Smooth muscle cell (in vitro differentiated cells): ENCODE results near the gene UBE2V1. TPM values are rescaled to one million over a fixed set of nuclear protein-coding genes. Genes with fewer than 3 reads are reported as not detected.

ENCODE experiments used
- DNase-seq: peaks from one replicate; lab custom pipeline; 2025; ENCODE audit not compliant: unreplicated experiment; lab: John Stamatoyannopoulos, UW
- H2AFZ ChIP-seq: fragments of 200-600 bp; sonication (generic); 2 replicates; pipeline ENCODE4 v1.6.0; 2016; ENCODE audit warnings: antibody characterized with exemption, low read depth, mild to moderate bottlenecking
- H3F3A ChIP-seq: fragments of 200-600 bp; sonication (generic); 2 replicates; pipeline ENCODE4 v1.6.0; 2017; ENCODE audit warnings: antibody characterized with exemption, low read depth
- H3K27ac ChIP-seq: fragments of 200-600 bp; sonication (generic); 2 replicates; pipeline ENCODE4 v1.5.1; 2016; ENCODE audit warnings: low read depth, mild to moderate bottlenecking
- H3K27me3 ChIP-seq: fragments of 200-600 bp; sonication (generic); 2 replicates; pipeline ENCODE4 v1.6.1; 2016; ENCODE audit warnings: low read depth, mild to moderate bottlenecking
- H3K36me3 ChIP-seq: fragments of 200-600 bp; sonication (generic); 2 replicates; pipeline ENCODE4 v1.5.1; 2016; ENCODE audit warnings: low read depth
- H3K4me1 ChIP-seq: fragments of 200-600 bp; sonication (generic); 2 replicates; pipeline ENCODE4 v1.5.1; 2016; ENCODE audit warnings: low read depth
- H3K4me2 ChIP-seq: fragments of 200-600 bp; sonication (generic); 2 replicates; pipeline ENCODE4 v1.6.0; 2016; ENCODE audit warnings: mild to moderate bottlenecking
- H3K4me3 ChIP-seq: fragments of 200-600 bp; sonication (generic); 2 replicates; pipeline ENCODE4 v1.5.1; 2016; ENCODE audit warnings: mild to moderate bottlenecking
- H3K79me2 ChIP-seq: fragments of 200-600 bp; sonication (generic); 2 replicates; pipeline ENCODE4 v1.6.0; 2016; ENCODE audit warnings: low read depth, mild to moderate bottlenecking
- H3K9ac ChIP-seq: fragments of 200-600 bp; sonication (generic); 2 replicates; pipeline ENCODE4 v1.6.0; 2016; ENCODE audit warnings: low read depth
- H3K9me3 ChIP-seq: fragments of 200-600 bp; sonication (generic); replicated peaks from 2 replicates; pipeline ENCODE4 v1.5.1; 2016; ENCODE audit warnings: low read depth
- H4K20me1 ChIP-seq: fragments of 200-600 bp; sonication (generic); 2 replicates; pipeline ENCODE4 v1.6.0; 2016; ENCODE audit warnings: low read depth
- WGBS: methylation state at CpG from one replicate; pipeline ENCODE4 v1.1.7; 2016; ENCODE audit warnings: low lambda C conversion rate; 5-methylcytosine and 5-hydroxymethylcytosine counted together
- polyA plus RNA-seq: library from polyadenylated mRNA; unstranded; fragments of >200 nt; fragmentation: Nextera tagmentation; extraction: Ambion mirVana; gene quantifications from 2 replicates; pipeline ENCODE4 v1.2.1, GENCODE V29; 2016
- total RNA-seq: library from RNA; depleted of rRNA; stranded (reverse); fragments of >200 nt; gene quantifications from 2 replicates; pipeline ENCODE4 v1.2.3, GENCODE V29; 2014
- TF ChIP-seq, protein P1 (sequence below): fragments of 200-600 bp; sonication (generic); IDR thresholded peaks from 2 replicates; pipeline ENCODE4 v1.5.1; 2017; ENCODE audit warnings: borderline replicate concordance, mild to moderate bottlenecking, antibody characterized with exemption; ENCODE audit not compliant: insufficient read depth, poor library complexity, severe bottlenecking

UBE2V1 gene
- total and polyA plus RNA-seq, 2 experiments from 2014 or later, result 94.8 to 128 TPM

DNA sequence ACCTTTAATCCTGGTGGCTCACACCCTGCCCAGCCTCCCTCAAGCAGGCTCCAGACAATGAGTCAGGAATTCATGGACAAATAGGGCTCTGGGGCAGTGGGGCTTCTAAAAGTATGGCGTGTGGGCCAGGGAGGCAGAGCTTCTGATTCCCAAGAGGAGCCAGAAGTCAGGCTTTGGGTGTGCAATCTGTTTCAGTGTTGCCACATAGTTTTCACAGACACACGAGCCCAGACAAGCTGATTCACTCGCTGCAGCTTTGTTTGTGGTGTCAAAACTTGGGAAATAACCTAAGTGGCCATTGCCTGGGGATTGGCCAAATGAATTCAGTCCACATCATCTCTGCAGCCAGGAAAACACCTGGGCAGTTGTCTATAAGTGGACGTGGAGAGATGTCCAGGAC is 31.4 kb upstream of the UBE2V1 start:
- H2AFZ ChIP-seq, result no peak overlapping the region
- peaks cover 55% of the 10 kb centered on the region for H4K20me1 ChIP-seq
- TF ChIP-seq, protein P1, sequence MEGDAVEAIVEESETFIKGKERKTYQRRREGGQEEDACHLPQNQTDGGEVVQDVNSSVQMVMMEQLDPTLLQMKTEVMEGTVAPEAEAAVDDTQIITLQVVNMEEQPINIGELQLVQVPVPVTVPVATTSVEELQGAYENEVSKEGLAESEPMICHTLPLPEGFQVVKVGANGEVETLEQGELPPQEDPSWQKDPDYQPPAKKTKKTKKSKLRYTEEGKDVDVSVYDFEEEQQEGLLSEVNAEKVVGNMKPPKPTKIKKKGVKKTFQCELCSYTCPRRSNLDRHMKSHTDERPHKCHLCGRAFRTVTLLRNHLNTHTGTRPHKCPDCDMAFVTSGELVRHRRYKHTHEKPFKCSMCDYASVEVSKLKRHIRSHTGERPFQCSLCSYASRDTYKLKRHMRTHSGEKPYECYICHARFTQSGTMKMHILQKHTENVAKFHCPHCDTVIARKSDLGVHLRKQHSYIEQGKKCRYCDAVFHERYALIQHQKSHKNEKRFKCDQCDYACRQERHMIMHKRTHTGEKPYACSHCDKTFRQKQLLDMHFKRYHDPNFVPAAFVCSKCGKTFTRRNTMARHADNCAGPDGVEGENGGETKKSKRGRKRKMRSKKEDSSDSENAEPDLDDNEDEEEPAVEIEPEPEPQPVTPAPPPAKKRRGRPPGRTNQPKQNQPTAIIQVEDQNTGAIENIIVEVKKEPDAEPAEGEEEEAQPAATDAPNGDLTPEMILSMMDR, result no peak
- DNase-seq, result peak; percentile 23
- H3K9me3 ChIP-seq, result no peaks in the 10 kb centered on the region
- no peaks in the 10 kb centered on the region for H3K36me3 ChIP-seq
- no peaks in the 10 kb centered on the region for H3K27me3 ChIP-seq
- no peak overlapping the region for H3K4me3 ChIP-seq
- H3K4me2 ChIP-seq, result peak overlapping the region; percentile 39
- peaks cover 88% of the 10 kb centered on the region for H3K79me2 ChIP-seq
- peaks cover 9% of the 10 kb centered on the region for H3K4me1 ChIP-seq
- H3K27ac ChIP-seq, result peak overlapping the region; percentile 98
- H3F3A ChIP-seq, result peaks cover 11% of the 10 kb centered on the region
- H3K9ac ChIP-seq, result peak overlapping the region; percentile 86
- 13% methylated on average over 4 of the region's 4 CpGs for WGBS

DNA sequence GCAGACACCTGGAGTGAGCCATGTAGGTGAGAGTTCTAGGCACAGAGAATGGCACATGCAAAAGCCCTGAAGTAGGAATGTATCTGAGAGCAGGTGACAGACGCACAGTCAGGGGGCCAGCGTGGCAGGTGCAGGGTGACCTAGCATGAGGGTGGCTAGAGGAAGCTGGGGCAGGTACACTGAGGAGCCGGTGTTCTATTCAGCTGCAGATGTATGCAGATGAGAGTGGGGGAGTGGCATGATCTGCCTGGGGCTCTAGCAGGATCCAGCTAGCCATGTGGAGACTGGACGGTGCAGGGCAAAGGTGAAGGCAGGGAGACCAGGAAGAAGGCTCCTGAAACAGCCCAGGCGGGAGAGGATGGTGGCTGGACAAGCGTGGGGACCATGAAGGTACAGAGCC is 29.9 kb upstream of the UBE2V1 start:
- H3K36me3 ChIP-seq, result no peaks in the 10 kb centered on the region
- WGBS, result 87% methylated on average over 6 of the region's 6 CpGs

DNA sequence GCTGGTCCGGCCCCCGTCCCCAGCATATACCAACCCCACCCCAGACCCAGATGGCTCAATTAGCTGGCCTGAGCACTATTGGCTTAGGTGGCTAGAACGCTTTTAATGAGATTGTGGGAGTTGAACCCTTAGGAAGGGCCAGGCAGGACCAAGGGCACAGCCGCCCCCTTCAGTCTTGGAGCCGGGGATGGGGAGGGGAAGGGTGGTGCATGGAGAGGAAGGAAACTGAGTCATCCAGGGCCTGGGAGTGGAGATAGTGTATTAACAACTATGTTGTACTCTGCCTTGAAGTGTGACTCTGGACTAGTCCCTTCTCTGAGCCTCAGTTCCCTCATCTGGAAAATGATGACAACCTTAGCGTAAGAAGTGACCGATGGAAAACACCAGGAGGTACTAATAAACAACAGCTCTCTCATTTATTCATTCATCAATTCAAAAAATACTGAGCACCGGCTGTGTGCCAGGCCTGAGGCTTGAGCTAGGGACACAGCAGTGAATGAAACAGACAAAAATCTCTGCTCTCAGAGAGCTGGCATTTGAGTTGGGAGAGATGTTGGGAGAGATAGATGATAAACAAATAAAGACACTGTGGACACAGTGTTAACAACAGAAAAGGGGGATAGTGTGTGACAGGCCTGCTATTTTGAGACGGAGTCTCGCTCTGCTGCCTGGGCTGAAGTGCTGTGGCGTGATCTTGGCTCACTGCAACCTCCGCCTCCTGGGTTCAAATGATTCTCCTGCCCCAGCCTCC is 29.0 kb upstream of the UBE2V1 start:
- TF ChIP-seq, protein P1, result no peak
- Histone ChIP-seq H3F3A (peaks cover 11% of the 10 kb centered on the region), H3K9me3 (no peaks in the 10 kb centered on the region), H2AFZ (no peak overlapping the region), H3K9ac (no peak overlapping the region), H3K27me3 (no peaks in the 10 kb centered on the region), H3K4me1 (peaks cover 5% of the 10 kb centered on the region), H3K4me2 (no peak overlapping the region), H3K4me3 (no peak overlapping the region), H3K36me3 (no peaks in the 10 kb centered on the region), H3K79me2 (peaks cover 81% of the 10 kb centered on the region), H4K20me1 (peaks cover 68% of the 10 kb centered on the region), H3K27ac (peak overlapping the region; percentile 7)
- 88% methylated on average over 12 of the region's 12 CpGs for WGBS
- DNase-seq, result no peak

More for the DNA sequence above, 29.9 kb upstream of the UBE2V1 start:
- no peaks in the 10 kb centered on the region for H3K9me3 ChIP-seq
- H4K20me1 ChIP-seq, result peaks cover 60% of the 10 kb centered on the region
- no peaks in the 10 kb centered on the region for H3K27me3 ChIP-seq
- no peak overlapping the region for H3K9ac ChIP-seq
- TF ChIP-seq, protein P1, result no peak
- H3K4me1 ChIP-seq, result peaks cover 9% of the 10 kb centered on the region
- peaks cover 83% of the 10 kb centered on the region for H3K79me2 ChIP-seq
- no peak overlapping the region for H2AFZ ChIP-seq
- H3F3A ChIP-seq, result peaks cover 11% of the 10 kb centered on the region
- H3K4me3 ChIP-seq, result no peak overlapping the region
- H3K27ac ChIP-seq, result no peak overlapping the region
- no peak overlapping the region for H3K4me2 ChIP-seq
- no peak for DNase-seq

DNA sequence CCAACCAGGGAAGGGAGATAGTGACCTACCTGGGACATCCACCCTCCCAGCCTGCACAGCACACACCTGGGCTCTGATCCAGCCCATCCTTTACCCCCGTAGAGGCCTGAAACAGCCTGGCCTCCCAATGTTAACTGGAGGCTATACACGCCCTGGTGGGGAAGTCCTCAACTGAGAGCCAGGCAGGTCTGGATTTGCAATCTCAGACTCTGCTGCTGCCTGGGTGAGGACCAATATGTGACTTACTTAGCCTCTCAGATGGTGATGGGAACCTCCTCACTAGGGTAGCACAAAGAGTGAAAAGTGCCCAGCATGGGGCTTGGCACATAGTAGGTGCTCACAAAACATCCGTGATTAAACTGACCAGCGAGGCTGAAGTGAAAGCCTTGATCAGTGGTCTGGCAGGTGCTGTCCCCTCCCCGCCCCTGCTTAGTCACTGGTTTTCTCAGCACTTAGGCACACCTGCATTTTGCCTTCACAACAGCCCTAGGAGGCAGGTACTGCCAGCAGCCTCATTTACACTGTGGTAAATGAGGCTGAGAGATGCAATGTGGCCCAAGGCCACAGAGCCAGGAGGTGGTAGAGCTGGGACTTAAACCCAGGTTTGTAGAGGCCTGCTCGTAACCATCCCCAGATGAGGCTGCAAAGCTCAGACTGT is 28.2 kb upstream of the UBE2V1 start:
- no peak overlapping the region for H3K9ac ChIP-seq
- no peak overlapping the region for H3K4me3 ChIP-seq
- peaks cover 76% of the 10 kb centered on the region for H4K20me1 ChIP-seq
- H3K4me2 ChIP-seq, result no peak overlapping the region
- peak overlapping the region; percentile 7 for H3K27ac ChIP-seq
- TF ChIP-seq, protein P1, result no peak
- H3F3A ChIP-seq, result peaks cover 11% of the 10 kb centered on the region
- H3K27me3 ChIP-seq, result no peaks in the 10 kb centered on the region
- WGBS, result 89% methylated on average over 6 of the region's 6 CpGs
- H3K36me3 ChIP-seq, result no peaks in the 10 kb centered on the region
- no peaks in the 10 kb centered on the region for H3K4me1 ChIP-seq
- no peak overlapping the region for H2AFZ ChIP-seq
- H3K9me3 ChIP-seq, result no peaks in the 10 kb centered on the region
- no peak for DNase-seq
- H3K79me2 ChIP-seq, result peaks cover 81% of the 10 kb centered on the region
